H9 (cell line): ENCODE measurements around the gene SELENOS. TPM values are rescaled to one million over a fixed set of nuclear protein-coding genes. Genes with fewer than 3 reads are reported as not detected.

Experiments used
- DNase-seq: peaks from one replicate; pipeline ENCODE4 v3.0.0-alpha.2; 2017
- H2AFZ ChIP-seq: one replicate; pipeline ENCODE4 v1.6.1; 2013; ENCODE audit warnings: mild to moderate bottlenecking, low read length, control low read depth, moderate library complexity
- H2AK5ac ChIP-seq: 2 replicates; pipeline ENCODE4 v1.6.1; 2013; ENCODE audit warnings: low read length, control low read depth, mixed read lengths; ENCODE audit not compliant: insufficient read length
- H2BK120ac ChIP-seq: one replicate; pipeline ENCODE4 v1.6.1; 2013; ENCODE audit warnings: low read depth, mild to moderate bottlenecking, low read length, control low read depth, inconsistent platforms; ENCODE audit not compliant: poor library complexity, severe bottlenecking
- H2BK12ac ChIP-seq: 2 replicates; pipeline ENCODE4 v1.6.1; 2013; ENCODE audit warnings: low read length, control low read depth, mixed read lengths, low read depth; ENCODE audit not compliant: insufficient read length
- H2BK15ac ChIP-seq: 2 replicates; pipeline ENCODE4 v1.6.1; 2013; ENCODE audit warnings: low read depth, low read length, control low read depth
- H2BK20ac ChIP-seq: one replicate; pipeline ENCODE4 v1.6.1; 2013; ENCODE audit warnings: low read depth, mild to moderate bottlenecking, low read length, control low read depth, inconsistent platforms; ENCODE audit not compliant: poor library complexity, severe bottlenecking
- H2BK5ac ChIP-seq: 2 replicates; pipeline ENCODE4 v1.6.1; 2013; ENCODE audit warnings: low read length, control low read depth, mixed read lengths; ENCODE audit not compliant: insufficient read length
- H3K14ac ChIP-seq: 2 replicates; pipeline ENCODE4 v1.6.1; 2013; ENCODE audit warnings: low read length, control low read depth; ENCODE audit not compliant: insufficient read depth
- H3K18ac ChIP-seq: 2 replicates; pipeline ENCODE4 v1.6.1; 2013; ENCODE audit warnings: low read depth, mild to moderate bottlenecking, mixed read lengths, low read length, control low read depth; ENCODE audit not compliant: insufficient read length
- H3K23ac ChIP-seq: 2 replicates; pipeline ENCODE4 v1.6.1; 2013; ENCODE audit warnings: low read length, control low read depth, mixed read lengths, low read depth; ENCODE audit not compliant: insufficient read length
- H3K23me2 ChIP-seq: 2 replicates; pipeline ENCODE4 v1.6.1; 2013; ENCODE audit warnings: low read depth, mild to moderate bottlenecking, mixed read lengths, low read length, control low read depth; ENCODE audit not compliant: insufficient read length, poor library complexity, severe bottlenecking
- H3K27ac ChIP-seq: 2 replicates; pipeline ENCODE4 v1.5.1; 2013; ENCODE audit warnings: low read length, control low read depth, mixed read lengths, low read depth; ENCODE audit not compliant: insufficient read length
- H3K27me3 ChIP-seq: 2 replicates; pipeline ENCODE4 v1.6.1; 2013; ENCODE audit warnings: low read length, control low read depth, inconsistent platforms; ENCODE audit not compliant: insufficient read depth
- H3K4ac ChIP-seq: 2 replicates; pipeline ENCODE4 v1.6.1; 2013; ENCODE audit warnings: low read depth, mild to moderate bottlenecking, control low read depth, inconsistent platforms, low read length, moderate library complexity
- H3K4me1 ChIP-seq: 2 replicates; pipeline ENCODE4 v1.6.1; 2013; ENCODE audit warnings: low read length, control low read depth, inconsistent platforms; ENCODE audit not compliant: insufficient read depth
- H3K4me2 ChIP-seq: 2 replicates; pipeline ENCODE4 v1.6.1; 2013; ENCODE audit warnings: low read length, control low read depth, mixed read lengths; ENCODE audit not compliant: insufficient read length, insufficient read depth
- H3K56ac ChIP-seq: 2 replicates; pipeline ENCODE4 v1.6.1; 2013; ENCODE audit warnings: low read depth, mild to moderate bottlenecking, mixed read lengths, low read length, control low read depth; ENCODE audit not compliant: insufficient read length
- H3K79me1 ChIP-seq: 2 replicates; pipeline ENCODE4 v1.6.1; 2013; ENCODE audit warnings: low read depth, mild to moderate bottlenecking, moderate library complexity, low read length, control low read depth, inconsistent platforms; ENCODE audit not compliant: insufficient read depth, poor library complexity, severe bottlenecking
- H3K79me2 ChIP-seq: 2 replicates; pipeline ENCODE4 v1.6.1; 2013; ENCODE audit warnings: low read length, control low read depth, inconsistent platforms; ENCODE audit not compliant: insufficient read depth
- H3K9ac ChIP-seq: 2 replicates; pipeline ENCODE4 v1.6.1; 2013; ENCODE audit warnings: low read length, control low read depth, mixed read lengths; ENCODE audit not compliant: insufficient read length; ENCODE audit errors: extremely low read depth
- H3K9me3 ChIP-seq: one replicate; pipeline ENCODE4 v1.6.1; 2013; ENCODE audit warnings: low read depth, low read length, inconsistent platforms; ENCODE audit not compliant: control insufficient read depth
- H3T11ph ChIP-seq: one replicate; pipeline ENCODE4 v1.6.1; 2013; ENCODE audit warnings: mild to moderate bottlenecking, low read length, control low read depth, inconsistent platforms
- H4K20me1 ChIP-seq: one replicate; pipeline ENCODE4 v1.6.1; 2013; ENCODE audit not compliant: control insufficient read depth, insufficient read length, insufficient read depth
- H4K5ac ChIP-seq: 2 replicates; pipeline ENCODE4 v1.6.1; 2013; ENCODE audit warnings: low read depth, mild to moderate bottlenecking, mixed read lengths, low read length, control low read depth; ENCODE audit not compliant: insufficient read length
- H4K8ac ChIP-seq: replicated peaks from 2 replicates; pipeline ENCODE4 v1.6.1; 2013; ENCODE audit warnings: low read length, control low read depth, mixed read lengths, low read depth; ENCODE audit not compliant: insufficient read length
- H4K91ac ChIP-seq: 2 replicates; pipeline ENCODE4 v1.6.1; 2013; ENCODE audit warnings: low read depth, mild to moderate bottlenecking, moderate library complexity, mixed read lengths, low read length, control low read depth; ENCODE audit not compliant: insufficient read length
- H3K27ac Mint-ChIP-seq, 3 experiments: 2 replicates in 2 of 3; 3 replicates in 1 of 3; pipeline ENCODE4 v1.8.0; 2020 to 2021; ENCODE audit warnings: mixed read lengths in 3 of 3, mild to moderate bottlenecking in 1 of 3, moderate library complexity in 1 of 3
- H3K27me3 Mint-ChIP-seq: 2 replicates; pipeline ENCODE4 v1.8.0; 2021; ENCODE audit warnings: low read depth, mild to moderate bottlenecking, moderate library complexity, mixed read lengths
- H3K36me3 Mint-ChIP-seq, 3 experiments: 2 replicates in 2 of 3; 3 replicates in 1 of 3; pipeline ENCODE4 v1.8.0; 2020 to 2021; ENCODE audit warnings: low read depth in 3 of 3, mixed read lengths in 3 of 3; ENCODE audit not compliant: insufficient read depth in 1 of 3
- H3K4me1 Mint-ChIP-seq, 2 experiments: 2 replicates each; pipeline ENCODE4 v1.8.0; 2020; ENCODE audit warnings: mixed read lengths in 2 of 2
- H3K4me3 Mint-ChIP-seq, 2 experiments: 2 replicates in 1 of 2; 3 replicates in 1 of 2; pipeline ENCODE4 v1.8.0; 2020 to 2021; ENCODE audit warnings: mild to moderate bottlenecking in 2 of 2, mixed read lengths in 2 of 2, moderate library complexity in 1 of 2
- H3K9me3 Mint-ChIP-seq, 2 experiments: 2 replicates in 1 of 2; 3 replicates in 1 of 2; pipeline ENCODE4 v1.8.0; 2020; ENCODE audit warnings: mild to moderate bottlenecking in 2 of 2, mixed read lengths in 2 of 2, moderate library complexity in 1 of 2
- CTCF ChIP-seq: fragments of 200-600 bp; sonication (generic); conservative IDR thresholded peaks from 3 replicates; pipeline ENCODE4 v1.8.0; 2021; ENCODE audit warnings: antibody characterized with exemption, mild to moderate bottlenecking
- WGBS: extraction: QIAGEN DNeasy Blood & Tissue Kit; methylation state at CpG from one replicate; pipeline ENCODE4 v1.1.7; 2013; ENCODE audit warnings: missing lambda C conversion rate, low lambda C conversion rate, mixed read lengths; ENCODE audit not compliant: insufficient read length; ENCODE audit errors: extremely low coverage; 5-methylcytosine and 5-hydroxymethylcytosine counted together
- total RNA-seq: library from RNA; stranded (reverse); gene quantifications from 2 replicates; pipeline ENCODE4 v1.2.1, GENCODE V29; 2021

Gene SELENOS
- total RNA-seq, 1 experiment from 2014 or later, result 57.7 TPM

GRCh38 chr15:101283931-101284330, 6.6 kb upstream of the SELENOS start:
- Histone ChIP-seq H2BK12ac (no peak overlapping the region), H2BK5ac (no peak overlapping the region), H4K91ac (no peak overlapping the region), H2AK5ac (no peak overlapping the region), H3K56ac (no peak overlapping the region), H2AFZ (no peak overlapping the region), H4K5ac (no peak overlapping the region), H3K14ac (no peak overlapping the region), H3T11ph (no peak overlapping the region), H3K79me2 (peaks cover 4% of the 10 kb centered on the region; the same call in 1 of the 2 replicates), H3K4me2 (no peak overlapping the region), H2BK120ac (no peak overlapping the region), H3K18ac (no peak overlapping the region), H2BK15ac (no peak overlapping the region), H4K8ac (no peak overlapping the region), H3K79me1 (peaks cover 6% of the 10 kb centered on the region), H3K9ac (no peak overlapping the region), H3K4ac (no peak overlapping the region), H3K23me2 (no peaks in the 10 kb centered on the region), H3K27ac (no peak overlapping the region), H4K20me1 (no peaks in the 10 kb centered on the region), H2BK20ac (no peak overlapping the region), H3K9me3 (no peaks in the 10 kb centered on the region), H3K23ac (no peak overlapping the region), H3K27me3 (no peaks in the 10 kb centered on the region), H3K4me1 (no peaks in the 10 kb centered on the region)
- H3K4me3 Mint-ChIP-seq, result no peak overlapping the region
- no peaks in the 10 kb centered on the region for H3K4me1 Mint-ChIP-seq
- TF ChIP-seq CTCF, result no peak
- WGBS, result no CpG with 5 or more reads among the region's 6 CpGs
- peaks cover 49 to 86% (median 80%) of the 10 kb centered on the region in 3 experiments for H3K36me3 Mint-ChIP-seq
- H3K9me3 Mint-ChIP-seq, result no peaks in the 10 kb centered on the region
- no peak overlapping the region for H3K27ac Mint-ChIP-seq
- no peaks in the 10 kb centered on the region for H3K27me3 Mint-ChIP-seq
- DNase-seq, result no peak
